T-helper 22 cell (primary cell): ENCODE results near the gene PTCD1.

Source experiments
- DNase-seq: peaks from one replicate; pipeline ENCODE4 v3.0.0-alpha.2; 2020; ENCODE audit warnings: low read depth

The PTCD1 gene

DNA sequence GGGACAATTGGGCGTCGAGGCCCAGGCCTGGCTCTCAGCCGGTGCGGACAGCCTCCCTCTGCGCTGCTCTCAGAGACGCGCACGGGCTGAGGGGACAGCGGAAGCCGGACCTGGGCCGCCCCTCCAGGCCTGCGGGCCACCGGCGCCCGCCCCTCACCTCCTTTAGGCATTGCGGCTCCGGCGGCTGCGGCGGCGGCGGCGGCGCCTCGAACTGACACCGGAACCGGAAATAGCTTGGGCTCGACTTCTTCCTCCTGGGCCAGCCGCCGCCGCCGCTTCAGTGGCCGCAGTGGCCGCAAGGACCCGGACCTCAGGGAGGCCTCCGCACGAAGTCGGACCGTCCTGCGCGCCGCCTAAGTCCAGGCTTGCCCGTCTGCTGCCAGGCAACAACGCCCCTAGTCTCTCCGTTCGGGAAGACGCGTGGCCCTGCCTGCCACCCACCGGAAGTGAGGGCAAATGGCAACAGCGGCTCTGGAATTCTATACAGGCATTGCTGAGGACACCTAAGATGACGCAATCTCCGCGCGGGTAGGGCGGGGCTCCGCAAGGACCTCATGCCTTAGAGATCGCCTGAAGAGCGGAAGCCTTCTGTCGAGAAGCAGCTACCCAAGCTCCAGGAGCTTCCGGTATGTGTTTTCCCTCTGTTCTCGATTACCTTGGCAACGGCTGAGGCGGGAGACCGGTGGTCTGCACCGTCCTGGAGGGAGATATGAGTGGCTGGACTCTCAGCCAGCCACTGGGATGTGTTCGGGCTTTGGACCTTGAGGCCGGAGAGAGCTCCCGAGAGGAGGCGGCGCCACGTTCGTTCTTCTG, 30.0 kb downstream of the PTCD1 start, which contains the start of the genes BUD31 and PDAP1:
TSS of gene BUD31 (plus strand) at position 591 of the 813 bp plus-strand sequence. CDS start 2,124 bp downstream, outside the sequence.
TSS of gene PDAP1 (minus strand) at position 219 of the 813 bp plus-strand sequence. CDS start at position 170, 49 bp downstream.
- peak; percentile 87 for DNase-seq

DNA sequence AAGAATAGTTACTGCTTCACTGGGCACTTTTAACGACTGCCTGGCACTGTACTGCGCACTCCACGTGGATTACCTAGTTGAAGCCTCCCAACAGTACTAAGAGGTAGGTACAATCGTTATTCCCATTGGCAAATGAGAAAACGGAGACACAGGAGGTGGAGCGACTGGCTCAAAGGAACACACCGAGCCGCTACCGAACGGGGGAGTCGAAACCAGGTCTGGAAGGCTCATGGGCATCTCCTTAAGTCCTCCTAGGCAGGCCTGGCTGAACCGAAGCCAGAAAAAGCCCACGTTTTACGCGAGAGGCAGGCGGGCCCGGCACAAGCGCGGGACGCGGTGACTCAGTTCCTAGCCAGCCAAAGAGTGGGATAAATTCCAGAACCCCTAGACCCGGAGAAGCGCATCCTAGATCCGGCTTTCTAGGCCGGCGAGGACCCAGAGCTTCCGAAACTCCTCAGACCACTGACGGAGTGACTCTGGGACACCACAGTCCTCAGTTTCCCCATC, 30.7 kb downstream of the PTCD1 start:
- peak; percentile 18 for DNase-seq

DNA sequence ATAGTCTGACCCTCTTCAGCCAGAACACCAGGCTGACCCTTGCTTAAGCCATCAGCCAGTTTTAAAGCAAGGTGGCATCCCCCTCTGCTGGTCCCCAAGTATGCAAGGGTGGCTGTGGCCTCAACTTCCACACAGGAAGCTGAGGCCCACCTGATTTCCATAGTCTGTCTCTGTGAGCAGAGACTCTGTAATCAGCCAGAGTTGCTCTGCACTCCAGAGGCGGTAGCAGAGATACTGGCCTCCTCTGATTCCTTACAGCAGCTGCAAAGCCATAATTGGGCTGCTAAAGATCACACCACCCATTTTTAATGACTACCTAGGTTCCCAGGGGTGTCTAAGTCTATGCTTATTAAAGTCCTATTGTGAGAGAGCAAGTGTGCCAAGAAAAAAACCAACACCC, 32.0 kb downstream of the PTCD1 start:
- no peak for DNase-seq

DNA sequence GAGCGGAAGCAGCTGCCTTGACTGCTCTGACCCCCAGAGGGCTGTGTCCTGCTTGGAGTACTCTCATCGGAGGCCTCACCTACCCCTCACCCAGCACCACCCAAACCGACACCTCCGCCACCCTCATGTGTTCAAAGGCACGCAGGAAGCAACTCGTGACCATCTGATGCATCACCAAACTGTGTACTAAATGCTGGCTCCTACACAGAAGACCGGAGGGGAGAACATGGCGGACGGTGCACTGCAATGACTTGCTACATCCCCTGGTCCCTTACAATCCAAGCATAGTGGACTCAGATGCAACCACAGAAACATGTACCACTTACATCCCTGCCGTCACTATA, 33.6 kb downstream of the PTCD1 start:
- no peak for DNase-seq

DNA sequence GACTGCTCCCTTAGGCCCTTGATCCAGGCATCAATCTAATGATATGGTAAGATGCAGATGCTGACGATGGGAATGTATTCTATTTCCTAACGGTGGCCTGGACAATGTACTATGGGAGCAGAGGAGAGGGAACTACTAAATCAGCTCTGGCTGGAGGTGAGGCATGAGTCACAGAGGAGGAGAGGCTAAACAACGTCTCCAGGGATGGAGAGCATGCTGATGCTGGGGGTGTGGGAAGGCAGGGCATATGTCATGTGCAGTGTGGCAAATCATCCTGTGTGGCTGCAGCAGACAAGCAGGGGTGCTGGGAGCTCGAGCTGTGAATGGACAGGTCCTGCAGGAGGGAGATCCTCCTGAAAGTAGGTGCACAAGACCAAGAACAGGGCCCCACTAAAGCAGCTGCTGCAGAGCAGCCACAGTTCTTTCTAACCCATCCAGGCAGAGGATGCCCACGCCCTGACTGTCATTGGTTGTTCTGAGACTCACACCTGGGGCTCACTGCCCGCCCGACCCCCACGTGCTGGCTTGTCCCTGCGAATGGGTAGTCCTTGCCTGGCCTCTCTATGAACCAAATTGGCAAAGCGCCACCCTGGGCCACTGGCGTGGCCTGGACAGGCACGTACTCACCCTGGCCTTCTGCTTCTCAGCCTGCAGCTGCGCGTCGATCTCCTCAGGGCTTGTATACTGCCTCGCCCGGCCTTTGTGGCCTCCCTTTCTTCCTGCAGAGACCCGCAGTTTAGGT, 34.2 kb downstream of the PTCD1 start:
- DNase-seq = no peak

DNA sequence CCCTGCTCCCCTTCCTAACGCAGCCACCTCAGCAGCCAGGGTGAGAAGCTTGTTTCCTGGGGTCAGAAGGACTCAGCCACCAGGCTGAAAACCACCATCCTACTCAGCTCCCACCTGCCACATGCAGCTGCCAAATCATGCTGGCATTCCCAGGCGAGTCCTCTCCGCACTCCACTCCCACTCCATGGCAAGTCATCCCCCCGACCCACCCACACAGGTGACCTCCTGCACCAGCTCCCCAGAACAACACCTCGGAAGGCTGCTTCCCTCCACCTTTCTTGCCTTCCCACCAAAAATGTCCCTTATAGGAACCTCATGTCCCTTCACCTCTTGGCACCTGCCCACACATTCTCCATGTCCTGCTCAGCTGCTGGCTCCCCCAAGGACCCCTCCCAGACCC, 34.8 kb downstream of the PTCD1 start:
- no peak for DNase-seq

DNA sequence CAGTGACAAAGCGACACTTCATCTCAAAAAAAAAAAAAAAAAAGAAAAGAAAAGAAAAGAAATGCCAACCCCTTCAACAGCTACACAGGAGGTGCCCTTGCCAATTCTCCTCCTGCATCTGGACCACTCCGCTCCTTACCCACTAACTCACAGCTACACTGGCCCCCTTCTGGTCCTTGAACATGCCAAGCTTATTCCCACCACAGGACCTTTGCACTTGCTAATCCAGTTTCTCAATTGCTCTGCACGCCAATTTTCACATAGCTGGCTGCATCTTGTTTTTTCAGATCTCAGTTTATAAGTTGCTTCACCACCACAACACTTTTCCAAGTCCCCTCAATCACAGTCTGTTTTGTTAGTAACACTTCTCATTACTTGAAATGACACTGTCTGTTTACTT, 35.7 kb downstream of the PTCD1 start:
- no peak for DNase-seq

DNA sequence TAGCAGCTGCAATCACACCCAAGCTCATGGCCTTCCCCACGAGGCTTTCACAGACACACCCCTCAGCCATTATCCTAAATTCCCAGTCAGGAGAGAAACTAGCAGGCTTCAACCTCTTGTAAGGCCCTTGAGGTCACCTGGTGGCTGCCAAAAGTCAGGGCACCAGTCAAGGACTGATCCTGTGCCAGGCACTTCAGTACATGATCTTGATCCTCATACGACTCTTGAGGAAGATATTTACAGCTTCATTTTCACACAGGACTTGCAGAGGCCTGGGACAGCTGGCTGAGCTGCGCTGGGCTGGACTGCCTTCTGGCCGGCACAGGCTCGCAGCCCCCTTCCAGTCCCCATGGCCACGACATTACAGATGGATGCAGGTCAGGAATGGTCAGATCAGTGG, 39.0 kb downstream of the PTCD1 start:
- DNase-seq = no peak

DNA sequence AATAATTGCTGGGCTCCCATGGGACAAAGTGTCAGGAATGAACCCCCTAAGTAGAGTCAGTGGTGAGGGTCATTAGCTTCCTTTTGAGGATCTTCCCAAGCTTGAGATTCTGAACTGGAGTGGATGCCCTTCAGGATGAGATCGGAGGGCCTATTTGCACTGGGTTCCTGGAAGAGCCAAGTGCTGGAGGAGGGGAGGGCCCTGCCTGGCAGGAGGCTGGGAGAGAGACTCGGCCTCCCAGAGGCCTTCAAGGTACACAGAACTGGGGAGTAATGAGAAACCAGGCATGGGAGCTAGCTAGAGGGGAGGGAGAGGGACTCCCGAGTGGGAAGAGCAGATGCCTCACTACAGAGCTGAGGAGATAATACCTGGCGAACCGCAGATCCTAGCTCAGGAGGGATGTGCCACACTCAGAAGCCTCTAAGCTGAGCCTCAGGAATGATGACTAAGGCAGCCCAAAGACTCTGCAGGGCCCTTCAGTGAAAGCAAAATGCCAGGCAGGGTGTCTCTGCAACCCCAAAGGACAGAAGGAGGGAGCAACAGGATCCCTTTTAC, 39.6 kb downstream of the PTCD1 start:
- DNase-seq = no peak

DNA sequence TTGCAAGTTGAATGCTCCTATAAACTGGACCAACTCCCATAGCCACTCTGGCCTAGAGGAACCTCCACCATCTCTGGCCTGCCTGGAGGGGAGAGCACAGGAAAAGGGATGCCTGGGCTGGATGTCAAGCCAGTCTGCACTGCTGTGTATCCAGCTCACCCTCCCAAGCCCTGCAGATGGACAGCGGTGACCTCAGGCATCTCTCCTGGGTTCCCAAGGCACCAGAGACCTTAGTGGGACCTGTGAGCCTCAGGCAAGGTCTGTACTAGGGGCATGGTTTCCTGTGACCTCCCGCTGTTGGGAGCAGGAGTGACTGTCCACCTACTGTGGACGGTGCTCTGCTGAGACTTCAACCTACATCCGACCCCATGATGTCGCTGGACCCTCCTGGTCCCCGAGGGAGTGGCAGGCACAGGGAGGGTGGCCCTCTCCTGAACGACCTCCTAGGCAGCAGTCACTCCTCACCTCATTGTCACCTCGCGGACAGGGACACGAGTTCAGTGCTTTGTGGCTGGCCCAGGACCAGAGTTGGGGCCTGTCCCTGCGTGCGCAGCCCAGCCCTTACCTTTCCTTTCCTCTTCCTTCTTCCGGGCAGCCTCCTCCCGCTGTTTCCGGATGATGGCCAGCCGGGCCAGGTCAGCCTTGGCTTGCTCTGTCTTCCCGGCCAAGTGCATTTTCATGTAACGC, 41.2 kb downstream of the PTCD1 start:
- no peak for DNase-seq

DNA sequence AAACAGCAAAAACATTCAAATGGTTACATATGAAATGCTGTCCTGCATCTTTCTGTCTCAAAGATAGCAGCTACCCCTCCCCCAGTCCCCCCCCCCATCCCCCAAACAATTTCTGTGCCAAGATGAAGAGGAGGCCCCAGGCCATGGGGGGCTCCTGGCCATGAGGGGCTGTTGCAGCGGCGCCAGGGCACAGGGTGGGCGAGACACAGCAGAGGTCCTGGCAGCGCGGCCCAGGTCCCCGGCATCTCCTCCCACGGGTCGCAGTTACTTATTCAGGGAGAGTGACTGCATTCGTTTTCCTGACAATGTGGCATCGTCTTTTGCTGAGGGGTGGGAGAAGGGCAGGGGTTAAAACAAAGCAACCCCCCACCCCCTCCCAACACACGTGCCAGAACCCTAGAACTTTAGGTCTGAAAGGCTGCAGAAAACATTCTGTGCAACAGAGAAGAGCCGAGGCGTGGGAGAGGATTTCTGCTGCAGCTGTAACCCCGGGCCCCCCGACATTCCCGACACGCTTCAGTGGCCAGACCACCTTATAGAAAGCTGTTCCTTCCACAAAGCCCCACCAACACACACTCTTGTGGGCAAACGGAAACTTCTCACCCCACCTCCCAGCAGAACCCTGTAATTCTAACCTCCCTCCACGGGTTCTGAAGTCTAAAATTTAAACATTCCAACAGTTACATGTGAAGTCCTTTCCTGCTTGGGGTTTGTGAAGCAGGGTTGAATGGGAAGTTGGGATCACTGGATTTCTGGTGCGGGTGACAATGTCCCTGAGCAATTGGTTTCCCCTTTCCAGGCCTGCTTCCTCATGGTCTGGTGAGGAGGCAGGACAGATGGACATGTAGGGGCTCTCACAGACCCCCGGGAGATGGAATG, 41.9 kb downstream of the PTCD1 start:
- no peak for DNase-seq

DNA sequence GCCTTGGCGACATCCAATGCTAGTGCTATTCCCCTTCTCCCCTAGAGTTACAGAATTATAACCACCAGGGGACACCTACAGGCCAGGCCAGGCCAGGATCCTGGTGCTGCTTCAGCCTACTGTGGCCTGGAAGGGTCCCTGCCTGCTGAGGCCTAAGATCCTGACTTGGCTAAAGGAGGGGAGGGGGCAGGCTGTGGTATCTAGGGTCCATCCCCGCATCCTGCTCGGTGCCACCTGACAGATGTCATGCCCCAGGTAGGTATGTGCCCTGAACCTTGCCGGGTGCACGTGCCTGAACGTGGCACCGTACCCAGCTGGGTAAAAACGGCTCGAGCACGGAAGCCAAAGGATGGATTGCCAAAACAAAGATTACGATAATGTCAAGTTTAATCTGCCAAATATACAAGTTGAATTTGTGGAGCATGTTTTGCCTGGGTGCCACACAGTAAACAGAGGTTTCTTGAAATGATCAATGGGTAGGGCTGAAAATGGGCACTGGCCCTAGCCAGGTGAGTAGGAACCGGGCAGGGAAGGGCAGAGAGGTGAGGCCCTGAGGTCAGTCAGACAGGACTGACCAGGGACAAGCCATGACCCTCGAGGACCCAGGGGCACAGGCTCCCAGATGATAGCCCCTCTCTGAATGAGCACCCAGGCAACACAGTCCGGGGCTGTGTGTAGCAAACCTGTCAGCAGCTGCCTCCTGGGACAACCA, 42.8 kb downstream of the PTCD1 start:
- no peak for DNase-seq

DNA sequence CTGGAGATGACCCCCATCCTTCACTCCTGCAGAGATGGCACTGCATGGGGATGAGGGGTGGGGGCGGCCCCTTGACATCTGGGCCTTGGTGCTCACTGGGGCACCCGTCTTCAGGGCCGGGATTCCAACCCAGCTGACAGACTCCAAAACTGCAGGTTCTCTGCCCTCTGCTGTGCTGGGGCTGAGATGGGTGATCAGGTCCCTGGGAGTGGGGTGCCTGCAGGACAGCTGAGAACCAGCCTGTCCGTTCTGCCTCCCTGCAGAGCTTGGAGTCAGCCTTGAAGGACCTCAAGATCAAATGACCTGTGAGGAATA, 44.5 kb downstream of the PTCD1 start:
- no peak for DNase-seq

DNA sequence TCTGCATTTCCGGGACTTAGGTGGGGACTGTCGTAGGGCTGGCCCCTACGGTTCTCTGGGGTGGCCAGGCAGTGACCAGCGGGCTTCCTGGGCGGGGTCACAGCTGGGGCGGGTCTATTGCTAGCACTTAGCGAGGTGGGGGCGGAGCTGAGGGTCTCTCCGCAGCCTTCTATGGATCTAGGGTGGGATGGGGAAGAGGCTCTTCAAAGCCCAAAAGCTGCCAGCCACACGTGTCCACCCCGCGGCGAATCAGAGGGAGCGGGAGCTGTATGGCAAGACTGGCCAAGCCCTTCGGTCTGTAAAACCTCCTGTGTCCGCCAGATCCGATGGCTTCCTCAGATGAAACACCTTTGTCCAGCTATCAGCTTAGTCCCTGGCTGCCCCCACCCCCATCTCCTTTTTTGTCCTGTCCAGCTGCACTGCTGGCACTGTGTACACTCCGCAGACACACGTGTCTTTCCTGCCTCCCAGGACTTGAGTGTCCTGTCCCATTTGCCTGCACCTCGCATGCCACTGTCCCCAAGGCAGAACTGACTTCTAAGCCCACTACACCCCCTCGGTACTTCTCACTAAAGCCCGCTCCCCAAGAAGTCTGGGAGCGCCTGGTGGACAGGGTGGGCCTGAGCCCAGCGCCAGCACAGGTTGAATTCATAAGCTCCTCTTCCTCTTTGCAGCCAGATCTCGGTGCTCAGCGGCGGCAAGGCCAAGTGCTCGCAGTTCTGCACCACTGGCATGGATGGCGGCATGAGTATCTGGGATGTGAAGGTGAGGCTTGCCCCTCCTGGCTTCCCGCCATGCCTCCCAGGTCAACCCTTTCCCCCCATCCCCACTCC, 45.0 kb downstream of the PTCD1 start:
- DNase-seq = no peak

DNA sequence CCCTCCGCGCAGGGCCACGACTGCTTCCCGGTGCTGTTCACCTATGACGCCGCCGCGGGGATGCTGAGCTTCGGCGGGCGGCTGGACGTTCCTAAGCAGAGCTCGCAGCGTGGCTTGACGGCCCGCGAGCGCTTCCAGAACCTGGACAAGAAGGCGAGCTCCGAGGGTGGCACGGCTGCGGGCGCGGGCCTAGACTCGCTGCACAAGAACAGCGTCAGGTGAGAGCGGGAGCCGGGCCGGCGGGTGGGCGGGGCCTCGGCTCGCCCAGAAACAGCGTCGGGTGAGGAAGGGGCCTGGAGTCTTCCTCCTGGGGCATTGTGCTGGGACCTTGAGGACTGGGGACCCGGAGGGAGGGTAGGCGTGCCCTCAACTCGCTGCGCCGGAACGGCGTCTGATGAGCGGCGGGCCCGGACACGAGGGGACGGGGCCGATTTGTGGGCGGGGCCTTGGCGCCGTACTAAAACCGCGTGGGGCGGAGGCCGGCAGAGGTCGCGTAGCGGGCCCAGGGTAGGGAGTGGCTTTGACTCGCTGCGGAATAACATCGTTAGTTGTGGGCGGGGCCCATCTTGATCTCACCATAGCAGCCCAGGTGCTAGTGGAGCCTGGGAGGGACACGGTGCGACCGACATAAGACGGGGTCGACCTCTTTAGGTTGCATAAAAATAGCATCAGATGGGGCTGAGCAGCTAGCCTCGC, 45.8 kb downstream of the PTCD1 start:
- peak; percentile 80 for DNase-seq

DNA sequence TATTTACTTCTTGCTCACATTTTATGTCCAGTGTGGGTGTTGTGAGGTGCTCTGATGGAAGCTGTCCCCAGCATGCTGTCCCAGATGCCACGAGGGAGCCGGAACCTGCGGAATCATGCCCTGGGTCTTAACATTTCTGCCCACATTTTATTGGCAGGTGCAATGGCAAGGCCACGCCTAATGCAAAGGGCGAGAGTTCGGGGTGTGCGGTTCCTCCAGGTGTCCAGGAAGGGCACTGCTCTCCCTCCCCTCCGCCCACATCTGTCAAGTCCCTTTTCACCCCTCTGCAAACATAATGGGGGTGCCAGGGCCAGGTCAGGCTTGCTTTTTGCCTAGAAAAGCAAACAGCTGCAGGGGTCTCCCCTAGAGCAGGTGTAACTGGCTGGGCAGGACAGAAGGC, 46.6 kb downstream of the PTCD1 start:
- no peak for DNase-seq

DNA sequence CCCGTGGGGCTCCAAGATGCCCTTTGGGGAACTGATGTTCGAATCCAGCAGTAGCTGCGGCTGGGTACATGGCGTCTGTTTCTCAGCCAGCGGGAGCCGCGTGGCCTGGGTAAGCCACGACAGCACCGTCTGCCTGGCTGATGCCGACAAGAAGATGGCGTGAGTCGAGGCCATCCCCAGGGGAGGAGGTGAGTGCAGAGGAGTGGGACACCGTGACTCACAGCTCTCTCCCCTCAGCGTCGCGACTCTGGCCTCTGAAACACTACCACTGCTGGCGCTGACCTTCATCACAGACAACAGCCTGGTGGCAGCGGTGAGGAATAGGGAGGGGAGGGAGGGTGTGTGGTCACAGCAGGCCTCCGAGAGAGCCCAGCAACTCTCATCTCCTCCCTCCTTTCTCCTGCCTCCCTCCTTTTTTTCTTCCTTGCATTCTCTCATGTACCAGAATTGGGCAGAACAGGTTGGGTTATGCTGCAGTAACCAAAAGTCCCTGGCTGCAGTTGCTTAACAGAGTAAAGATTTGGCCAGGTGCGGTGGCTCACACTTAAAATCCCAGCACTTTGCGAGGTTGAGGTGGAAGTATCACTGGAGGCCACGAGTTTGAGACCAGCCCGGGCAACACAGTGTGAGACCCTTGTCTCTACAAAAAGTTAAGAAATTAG, 47.5 kb downstream of the PTCD1 start:
- DNase-seq = no peak

DNA sequence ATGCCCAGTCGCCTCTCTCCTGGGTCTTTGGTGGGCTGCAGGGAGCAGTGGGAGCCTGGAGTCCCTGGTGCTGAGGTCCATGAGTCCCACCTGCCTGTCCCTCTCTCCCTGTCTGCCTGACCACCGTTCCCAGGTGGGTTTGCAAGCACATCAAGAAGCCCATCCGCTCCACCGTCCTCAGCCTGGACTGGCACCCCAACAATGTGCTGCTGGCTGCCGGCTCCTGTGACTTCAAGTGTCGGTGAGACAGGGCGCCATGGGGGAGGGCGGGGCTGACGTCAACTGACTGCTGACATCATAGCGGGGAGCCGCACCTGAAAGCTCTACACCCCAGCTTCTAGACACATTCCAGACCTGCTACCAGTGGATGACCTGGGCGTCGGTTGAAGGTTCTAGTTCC, 48.8 kb downstream of the PTCD1 start:
- no peak for DNase-seq

DNA sequence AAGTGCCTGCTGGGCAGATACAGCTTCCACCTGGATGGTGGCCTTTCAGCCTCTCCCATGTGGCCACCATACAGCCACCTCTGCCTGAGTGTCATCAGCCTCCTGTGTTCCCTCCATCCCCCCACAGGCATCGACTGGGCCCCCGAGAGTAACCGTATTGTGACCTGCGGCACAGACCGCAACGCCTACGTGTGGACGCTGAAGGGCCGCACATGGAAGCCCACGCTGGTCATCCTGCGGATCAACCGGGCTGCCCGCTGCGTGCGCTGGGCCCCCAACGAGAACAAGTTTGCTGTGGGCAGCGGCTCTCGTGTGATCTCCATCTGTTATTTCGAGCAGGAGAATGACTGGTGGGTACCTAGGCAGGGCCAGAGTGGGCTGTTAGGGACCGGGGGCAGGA, 50.7 kb downstream of the PTCD1 start:
- no peak for DNase-seq
